Fibroblast of villous mesenchyme (primary cell): Measurements from ENCODE around the gene PPFIBP1. TPM values are rescaled to one million over a fixed set of nuclear protein-coding genes. Genes with fewer than 3 reads are reported as not detected.

Source experiments
- DNase-seq: peaks from one replicate; pipeline ENCODE4 v3.0.0-alpha.2; 2010; ENCODE audit warnings: low read depth
- H3K4me3 ChIP-seq: 2 replicates; pipeline ENCODE4 v1.5.1; 2011; ENCODE audit warnings: low read depth, mild to moderate bottlenecking, low read length
- CTCF ChIP-seq: IDR thresholded peaks from 2 replicates; pipeline ENCODE4 v1.5.1; 2012; ENCODE audit warnings: low read depth, mild to moderate bottlenecking, low read length; ENCODE audit not compliant: insufficient read depth
- total RNA-seq: library from RNA; depleted of rRNA; stranded (reverse); fragments of >200 nt; gene quantifications from 2 replicates; pipeline ENCODE4 v1.2.3, GENCODE V29; 2012

The PPFIBP1 gene
- total RNA-seq, 1 donor, result 69.1 TPM

GRCh38 chr12:27527512-27527911 is 3.5 kb downstream of the PPFIBP1 start:
- no peak for DNase-seq
- no peak for TF ChIP-seq CTCF
- H3K4me3 ChIP-seq, result no peak overlapping the region

GRCh38 chr12:27528788-27529187 is 4.8 kb downstream of the PPFIBP1 start:
- DNase-seq, result no peak
- TF ChIP-seq CTCF, result no peak
- no peak overlapping the region for H3K4me3 ChIP-seq

- H3K4me3 ChIP-seq, result no peak overlapping the region
- TF ChIP-seq CTCF, result no peak
- DNase-seq, result no peak
Measured at GRCh38 chr12:27530157-27530922, 6.3 kb downstream of the PPFIBP1 start.

GRCh38 chr12:27531896-27532295 is 7.9 kb downstream of the PPFIBP1 start:
- H3K4me3 ChIP-seq, result no peak overlapping the region
- no peak for TF ChIP-seq CTCF
- DNase-seq, result peak; percentile 55

GRCh38 chr12:27534060-27534764 is 10.2 kb downstream of the PPFIBP1 start:
- no peak for DNase-seq
- H3K4me3 ChIP-seq, result no peak overlapping the region
- TF ChIP-seq CTCF, result no peak

GRCh38 chr12:27534765-27535161 is 10.8 kb downstream of the PPFIBP1 start:
- TF ChIP-seq CTCF, result no peak
- DNase-seq, result no peak
- H3K4me3 ChIP-seq, result no peak overlapping the region
